Measurements from ENCODE around the gene GLUL. TPM values are rescaled to one million over a fixed set of nuclear protein-coding genes. Genes with fewer than 3 reads are reported as not detected.

Gene GLUL
- total and polyA plus RNA-seq, 2 donors (not counting 1 experiment from before 2014, with no cell fraction given) = 38.9 to 44.2 TPM

- no peak overlapping the region for H3K27ac ChIP-seq (ENCODE audit: low read length in 2 of 2)
- H3K9me3 Mint-ChIP-seq (ENCODE audit: insufficient read depth) = peaks cover under 1% of the 10 kb centered on the region
- ATAC-seq (ENCODE audit: low read depth) (no peak), DNase-seq (no peak)
- no peaks in the 10 kb centered on the region for H3K4me1 ChIP-seq (ENCODE audit: control insufficient read depth in 2 of 2, insufficient read depth in 2 of 2, low read length in 2 of 2)
- ChIA-PET CTCF (no interaction called here), POLR2A (no interaction called here)
- intact Hi-C loops (cut with micrococcal nuclease) = no loop called here
- H3K9me3 ChIP-seq (ENCODE audit: control extremely low read depth in 1 of 3, control insufficient read depth in 2 of 3, insufficient read depth in 1 of 3, low read length in 2 of 3) = peaks cover 0 to 2% (median 0%) of the 10 kb centered on the region in 3 donors
- no peaks in the 10 kb centered on the region for H3K36me3 ChIP-seq (replicated peaks in 1 of 2; ENCODE audit: control extremely low read depth in 1 of 2, control insufficient read depth in 1 of 2, extremely low read depth in 1 of 2, insufficient read depth in 2 of 2, low read length in 1 of 2)
- TF ChIP-seq EZH2 (IDR thresholded peaks at IDR 0.05; ENCODE audit: borderline replicate concordance, insufficient read depth, low read depth, low read length, poor library complexity, severe bottlenecking) = no peak
- TF ChIP-seq CTCF (IDR thresholded peaks at IDR 0.05) = no peak
- H3K27me3 Mint-ChIP-seq = peaks cover 34% of the 10 kb centered on the region
- peaks cover 0 to 18% (median 2%) of the 10 kb centered on the region in 4 experiments for H3K27me3 ChIP-seq (replicated peaks in 1 of 4; ENCODE audit: control extremely low read depth in 1 of 4, control insufficient read depth in 3 of 4, insufficient read depth in 4 of 4, low read length in 3 of 4)
- H2AFZ ChIP-seq (ENCODE audit: insufficient read depth, low read depth, low read length, poor library complexity, severe bottlenecking) = no peak overlapping the region
- H4K20me1 ChIP-seq (ENCODE audit: control insufficient read depth, insufficient read depth, low read length, poor library complexity, severe bottlenecking) = no peaks in the 10 kb centered on the region
- no peak overlapping the region for H3K4me3 Mint-ChIP-seq
- no peaks in the 10 kb centered on the region for H3K4me1 Mint-ChIP-seq
- no peak overlapping the region for H3K4me2 ChIP-seq (replicated peaks; ENCODE audit: low read depth, low read length, poor library complexity, severe bottlenecking)
- no peak overlapping the region for H3K4me3 ChIP-seq (ENCODE audit: control extremely low read depth in 1 of 5, extremely low read depth in 1 of 5, insufficient read depth in 1 of 5, low read depth in 2 of 5, low read length in 4 of 5)
- no peak overlapping the region for H3K9ac ChIP-seq (ENCODE audit: low read length)
- WGBS (ENCODE audit: insufficient coverage) = no CpG with 5 or more reads among the region's 1 CpG
- no peaks in the 10 kb centered on the region for H3K79me2 ChIP-seq (ENCODE audit: control insufficient read depth, insufficient read depth, low read length)
- no peak overlapping the region for H3K27ac Mint-ChIP-seq
These were observed 19.2 kb upstream of the GLUL start for GRCh38 chr1:182410620-182411273.

GRCh38 chr1:182410138-182410537, 18.5 kb upstream of the GLUL start:
- CTCF ChIA-PET = interaction anchor here (1.2 kb wide), 1 partner anchor 13 kb away, joined by 4 read pairs; no protein-coding TSS in a partner anchor
- Histone ChIP-seq H3K4me1 (ENCODE audit: control insufficient read depth in 2 of 2, insufficient read depth in 2 of 2, low read length in 2 of 2) (no peaks in the 10 kb centered on the region), H3K4me3 (ENCODE audit: control extremely low read depth in 1 of 5, extremely low read depth in 1 of 5, insufficient read depth in 1 of 5, low read depth in 2 of 5, low read length in 4 of 5) (no peak overlapping the region), H4K20me1 (ENCODE audit: control insufficient read depth, insufficient read depth, low read length, poor library complexity, severe bottlenecking) (no peaks in the 10 kb centered on the region), H3K36me3 (replicated peaks in 1 of 2; ENCODE audit: control extremely low read depth in 1 of 2, control insufficient read depth in 1 of 2, extremely low read depth in 1 of 2, insufficient read depth in 2 of 2, low read length in 1 of 2) (no peaks in the 10 kb centered on the region), H2AFZ (ENCODE audit: insufficient read depth, low read depth, low read length, poor library complexity, severe bottlenecking) (no peak overlapping the region), H3K9me3 (ENCODE audit: control extremely low read depth in 1 of 3, control insufficient read depth in 2 of 3, insufficient read depth in 1 of 3, low read length in 2 of 3) (peaks cover 0 to 2% (median 0%) of the 10 kb centered on the region in 3 donors), H3K4me2 (replicated peaks; ENCODE audit: low read depth, low read length, poor library complexity, severe bottlenecking) (no peak overlapping the region), H3K9ac (ENCODE audit: low read length) (no peak overlapping the region), H3K27me3 (replicated peaks in 1 of 4; ENCODE audit: control extremely low read depth in 1 of 4, control insufficient read depth in 3 of 4, insufficient read depth in 4 of 4, low read length in 3 of 4) (peaks cover 0 to 14% (median 2%) of the 10 kb centered on the region in 4 experiments), H3K27ac (ENCODE audit: low read length in 2 of 2) (no peak overlapping the region), H3K79me2 (ENCODE audit: control insufficient read depth, insufficient read depth, low read length) (no peaks in the 10 kb centered on the region)
- intact Hi-C loops (cut with micrococcal nuclease) = no loop called here
- WGBS (ENCODE audit: insufficient coverage) = 90% methylated on average over 2 of the region's 4 CpGs
- no peak for TF ChIP-seq CTCF (IDR thresholded peaks at IDR 0.05)
- TF ChIP-seq EZH2 (IDR thresholded peaks at IDR 0.05; ENCODE audit: borderline replicate concordance, insufficient read depth, low read depth, low read length, poor library complexity, severe bottlenecking) = no peak
- Mint-ChIP-seq H3K27ac (no peak overlapping the region), H3K9me3 (ENCODE audit: insufficient read depth) (peaks cover 4% of the 10 kb centered on the region), H3K27me3 (peaks cover 37% of the 10 kb centered on the region), H3K4me1 (no peaks in the 10 kb centered on the region), H3K4me3 (no peak overlapping the region)
- POLR2A ChIA-PET = no interaction called here
- no peak for ATAC-seq (ENCODE audit: low read depth)
- DNase-seq = no peak

Measured in B cell (primary cell).